ENCODE measurements around the gene EYA3. TPM values are rescaled to one million over a fixed set of nuclear protein-coding genes. Genes with fewer than 3 reads are reported as not detected.

Gene EYA3
- total RNA-seq, 1 experiment from 2014 or later: 17.1 TPM

DNA sequence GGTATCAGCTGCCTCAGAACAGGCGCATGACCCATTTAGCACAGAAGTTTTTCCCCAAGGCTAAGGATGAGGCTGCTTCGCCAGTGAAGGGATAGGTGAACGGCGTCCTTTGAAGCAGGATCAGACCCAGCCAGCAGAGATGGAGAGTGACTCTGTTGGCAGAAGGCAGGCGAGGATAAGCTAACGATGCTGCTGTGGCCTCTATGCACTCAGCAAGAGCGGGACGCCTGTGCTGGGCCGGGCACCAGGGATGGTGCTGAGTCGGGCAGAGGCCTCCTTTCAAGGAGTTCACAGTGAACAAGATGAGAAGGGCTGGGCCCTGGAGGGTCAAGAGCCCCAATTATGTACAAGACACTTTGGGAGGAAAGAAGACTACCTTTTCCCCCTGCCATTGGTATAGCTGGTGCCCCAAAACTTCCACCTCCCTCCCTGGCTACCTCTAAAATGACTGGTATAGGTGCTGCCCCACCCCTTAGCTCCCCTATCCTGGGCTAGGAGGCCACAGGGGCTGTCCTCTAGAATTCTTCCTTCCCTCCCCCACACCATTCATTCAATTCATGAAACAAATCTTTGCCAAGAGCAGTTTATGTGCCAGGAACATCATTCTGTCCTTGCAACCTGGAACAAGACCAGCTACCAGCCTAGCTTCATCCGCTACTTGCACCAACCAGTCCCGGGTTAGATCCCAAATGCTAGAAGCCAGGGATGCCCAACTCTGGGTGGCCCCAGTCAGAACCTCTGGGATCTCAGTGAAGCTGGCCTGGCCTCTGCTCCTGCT is 121.1 kb downstream of the EYA3 start:
- TSS peak; percentile 11 for BruUV-seq (replicated peaks)

DNA sequence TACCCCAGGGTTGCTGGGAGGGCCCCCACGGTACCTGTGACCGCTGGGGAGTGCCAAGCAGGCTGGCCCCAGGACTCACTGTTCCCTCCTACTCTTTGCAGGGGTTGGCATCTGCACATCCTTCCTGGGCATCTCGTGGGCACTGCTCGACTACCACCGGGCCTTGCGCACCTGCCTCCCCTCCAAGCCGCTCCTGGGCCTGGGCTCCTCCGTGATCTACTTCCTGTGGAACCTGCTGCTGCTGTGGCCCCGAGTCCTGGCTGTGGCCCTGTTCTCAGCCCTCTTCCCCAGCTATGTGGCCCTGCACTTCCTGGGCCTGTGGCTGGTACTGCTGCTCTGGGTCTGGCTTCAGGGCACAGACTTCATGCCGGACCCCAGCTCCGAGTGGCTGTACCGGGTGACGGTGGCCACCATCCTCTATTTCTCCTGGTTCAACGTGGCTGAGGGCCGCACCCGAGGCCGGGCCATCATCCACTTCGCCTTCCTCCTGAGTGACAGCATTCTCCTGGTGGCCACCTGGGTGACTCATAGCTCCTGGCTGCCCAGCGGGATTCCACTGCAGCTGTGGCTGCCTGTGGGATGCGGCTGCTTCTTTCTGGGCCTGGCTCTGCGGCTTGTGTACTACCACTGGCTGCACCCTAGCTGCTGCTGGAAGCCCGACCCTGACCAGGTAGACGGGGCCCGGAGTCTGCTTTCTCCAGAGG is 121.9 kb downstream of the EYA3 start:
- Histone ChIP-seq H3K4me3 (ENCODE audit: low read length) (no peak overlapping the region), H3K79me2 (ENCODE audit: low read length) (peaks cover 22% of the 10 kb centered on the region), H3F3A (ENCODE audit: low read length, unreplicated experiment) (peaks cover 10% of the 10 kb centered on the region), H3K4me2 (ENCODE audit: low read length) (peak overlapping the region; percentile 42), H3K27me3 (ENCODE audit: low read length) (no peaks in the 10 kb centered on the region), H3K36me3 (ENCODE audit: low read depth, low read length) (peaks cover 3% of the 10 kb centered on the region; the same call in 1 of the 2 replicates), H3K9me2 (replicated peaks; ENCODE audit: low read length) (no peaks in the 10 kb centered on the region), H2AFZ (ENCODE audit: low read length) (no peak overlapping the region), H4K20me1 (ENCODE audit: low read length) (no peaks in the 10 kb centered on the region), H3K9ac (ENCODE audit: low read length) (peak overlapping the region; percentile 18; the same call in 1 of the 2 replicates), H3K4me1 (ENCODE audit: insufficient read depth, low read length) (peaks cover 52% of the 10 kb centered on the region), H3K27ac (ENCODE audit: low read length) (peak overlapping the region; percentile 96), H3K9me3 (ENCODE audit: low read length) (no peaks in the 10 kb centered on the region)
- BruUV-seq (replicated peaks): no TSS peak
- ChIA-PET CTCF (no interaction called here), POLR2A (ENCODE audit: unreplicated experiment) (no interaction called here)
- intact Hi-C loops (cut with micrococcal nuclease): no loop called here
- peak; percentile 86 for ATAC-seq
- DNase-seq: peak; percentile 85
- TF ChIP-seq, protein P1, sequence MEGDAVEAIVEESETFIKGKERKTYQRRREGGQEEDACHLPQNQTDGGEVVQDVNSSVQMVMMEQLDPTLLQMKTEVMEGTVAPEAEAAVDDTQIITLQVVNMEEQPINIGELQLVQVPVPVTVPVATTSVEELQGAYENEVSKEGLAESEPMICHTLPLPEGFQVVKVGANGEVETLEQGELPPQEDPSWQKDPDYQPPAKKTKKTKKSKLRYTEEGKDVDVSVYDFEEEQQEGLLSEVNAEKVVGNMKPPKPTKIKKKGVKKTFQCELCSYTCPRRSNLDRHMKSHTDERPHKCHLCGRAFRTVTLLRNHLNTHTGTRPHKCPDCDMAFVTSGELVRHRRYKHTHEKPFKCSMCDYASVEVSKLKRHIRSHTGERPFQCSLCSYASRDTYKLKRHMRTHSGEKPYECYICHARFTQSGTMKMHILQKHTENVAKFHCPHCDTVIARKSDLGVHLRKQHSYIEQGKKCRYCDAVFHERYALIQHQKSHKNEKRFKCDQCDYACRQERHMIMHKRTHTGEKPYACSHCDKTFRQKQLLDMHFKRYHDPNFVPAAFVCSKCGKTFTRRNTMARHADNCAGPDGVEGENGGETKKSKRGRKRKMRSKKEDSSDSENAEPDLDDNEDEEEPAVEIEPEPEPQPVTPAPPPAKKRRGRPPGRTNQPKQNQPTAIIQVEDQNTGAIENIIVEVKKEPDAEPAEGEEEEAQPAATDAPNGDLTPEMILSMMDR (conservative IDR thresholded peaks at IDR 0.05; ENCODE audit: low read depth, low read length): no peak
- TF ChIP-seq EZH2phosphoT487 (IDR thresholded peaks at IDR 0.05; ENCODE audit: borderline replicate concordance, low read length) (no peak), EZH2 (IDR thresholded peaks at IDR 0.05; ENCODE audit: low read length, unreplicated experiment) (no peak)

More for the DNA sequence above, 121.1 kb downstream of the EYA3 start:
- H3K4me1 ChIP-seq (ENCODE audit: insufficient read depth, low read length): peaks cover 46% of the 10 kb centered on the region
- no peaks in the 10 kb centered on the region for H3K27me3 ChIP-seq (ENCODE audit: low read length)
- peak overlapping the region; percentile 71 for H3K4me2 ChIP-seq (ENCODE audit: low read length)
- no peak overlapping the region for H3K4me3 ChIP-seq (ENCODE audit: low read length)
- TF ChIP-seq EZH2phosphoT487 (IDR thresholded peaks at IDR 0.05; ENCODE audit: borderline replicate concordance, low read length) (no peak), EZH2 (IDR thresholded peaks at IDR 0.05; ENCODE audit: low read length, unreplicated experiment) (no peak)
- TF ChIP-seq, protein P1 (conservative IDR thresholded peaks at IDR 0.05; ENCODE audit: low read depth, low read length): no peak
- H4K20me1 ChIP-seq (ENCODE audit: low read length): no peaks in the 10 kb centered on the region
- peak overlapping the region; percentile 75 for H3K9ac ChIP-seq (ENCODE audit: low read length)
- DNase-seq (no peak), ATAC-seq (no peak)
- intact Hi-C loops (cut with micrococcal nuclease): no loop called here
- peak overlapping the region; percentile 96 for H3K27ac ChIP-seq (ENCODE audit: low read length)
- no peaks in the 10 kb centered on the region for H3K9me2 ChIP-seq (replicated peaks; ENCODE audit: low read length)
- H3F3A ChIP-seq (ENCODE audit: low read length, unreplicated experiment): peaks cover 10% of the 10 kb centered on the region
- peaks cover 3% of the 10 kb centered on the region; the same call in 1 of the 2 replicates for H3K36me3 ChIP-seq (ENCODE audit: low read depth, low read length)
- H2AFZ ChIP-seq (ENCODE audit: low read length): no peak overlapping the region
- POLR2A ChIA-PET (ENCODE audit: unreplicated experiment): no interaction called here
- CTCF ChIA-PET: no interaction called here
- no peaks in the 10 kb centered on the region for H3K9me3 ChIP-seq (ENCODE audit: low read length)
- H3K79me2 ChIP-seq (ENCODE audit: low read length): peaks cover 15% of the 10 kb centered on the region

Data from PC-3 (cell line).